CD4-positive, alpha-beta T cell treated with Interferon gamma for 1 hour (primary cell): Measurements from ENCODE around the gene APBA1.

Experiments used
- DNase-seq: peaks from one replicate; pipeline ENCODE4 v3.0.0-alpha.2; 2020

APBA1 gene

DNA sequence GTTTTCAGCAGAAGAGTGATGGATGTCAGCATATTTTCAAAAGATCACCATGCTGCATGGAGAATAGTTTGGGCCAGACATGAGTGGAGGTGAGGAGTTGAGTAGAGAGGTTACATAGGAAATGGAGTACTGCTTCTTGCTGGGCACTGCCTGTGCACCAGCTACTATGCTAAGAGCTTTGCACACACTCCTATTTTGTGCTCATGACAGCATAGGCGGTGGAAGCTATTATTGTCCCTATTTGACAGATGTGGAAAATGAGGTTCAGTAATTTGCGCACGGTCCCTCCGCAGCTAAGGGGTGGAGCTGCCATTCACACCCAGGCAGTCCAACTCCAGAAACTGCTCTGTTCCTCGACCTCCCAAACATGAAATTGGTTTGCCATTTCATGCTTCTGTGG, 279.3 kb downstream of the APBA1 start:
- DNase-seq = no peak

DNA sequence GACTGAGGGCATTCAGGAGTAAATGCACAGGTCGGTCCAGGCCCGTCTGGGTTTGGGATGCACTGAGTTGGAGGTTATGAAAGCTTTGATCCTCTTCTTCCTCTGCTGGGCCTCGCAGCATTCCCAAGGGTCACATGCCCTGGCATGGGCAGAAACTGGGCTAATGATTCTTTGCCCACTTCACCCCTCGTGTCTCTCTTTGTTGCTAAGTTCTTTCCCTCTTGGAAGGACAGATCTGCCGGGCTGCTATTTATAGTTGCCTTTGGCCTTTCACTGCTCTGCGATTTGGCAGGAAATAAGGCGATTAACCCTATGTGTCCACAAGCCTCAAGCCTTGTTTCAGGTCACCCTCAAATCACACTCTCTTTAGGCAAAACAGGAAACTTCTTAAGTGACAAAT, 280.2 kb downstream of the APBA1 start:
- no peak for DNase-seq

DNA sequence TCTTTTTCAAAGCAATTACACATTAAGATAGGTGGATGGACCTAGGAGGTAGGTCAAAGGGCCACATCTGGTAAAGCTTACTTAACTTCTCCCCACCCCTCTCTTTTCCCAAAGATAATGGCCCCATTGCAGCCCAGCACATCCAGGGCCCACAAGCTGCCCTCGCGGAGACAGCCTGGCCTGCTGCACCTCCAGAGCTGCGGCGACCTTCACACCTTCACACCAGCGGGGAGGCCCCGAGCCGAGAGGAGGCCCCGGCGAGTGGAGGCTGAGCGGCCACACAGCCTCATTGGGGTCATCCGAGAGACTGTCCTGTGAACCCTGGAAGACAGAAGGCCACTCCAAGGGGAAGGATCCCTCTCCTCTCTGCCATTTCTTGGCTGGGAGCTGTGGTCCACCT, 280.7 kb downstream of the APBA1 start:
- no peak for DNase-seq

DNA sequence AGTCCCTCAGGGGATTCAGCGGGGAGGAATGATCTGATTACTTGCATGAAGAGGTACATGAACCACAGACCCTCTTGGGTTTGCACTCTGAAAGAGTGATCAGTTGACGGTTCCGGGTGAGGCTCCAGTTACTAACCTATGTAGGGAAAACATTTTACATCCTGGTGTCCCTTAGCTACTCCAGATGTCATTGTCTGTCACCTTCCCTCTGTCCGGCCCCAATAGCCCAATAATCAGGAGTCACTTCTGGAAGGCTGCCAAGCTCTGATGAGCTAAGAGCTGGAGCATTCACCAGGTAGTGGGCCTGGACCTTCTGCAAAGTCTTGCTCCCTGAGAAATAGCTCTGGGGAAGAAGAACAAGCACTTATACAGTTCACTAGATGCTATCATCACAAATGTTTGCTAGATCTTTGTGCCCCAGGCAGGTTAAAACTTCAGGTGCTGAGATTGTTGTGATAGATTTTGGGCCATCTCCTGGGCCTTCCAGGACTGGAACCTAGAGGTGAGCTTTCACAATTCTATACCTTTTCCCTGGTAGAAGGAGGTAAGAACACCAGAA, 282.7 kb downstream of the APBA1 start:
- DNase-seq = no peak

DNA sequence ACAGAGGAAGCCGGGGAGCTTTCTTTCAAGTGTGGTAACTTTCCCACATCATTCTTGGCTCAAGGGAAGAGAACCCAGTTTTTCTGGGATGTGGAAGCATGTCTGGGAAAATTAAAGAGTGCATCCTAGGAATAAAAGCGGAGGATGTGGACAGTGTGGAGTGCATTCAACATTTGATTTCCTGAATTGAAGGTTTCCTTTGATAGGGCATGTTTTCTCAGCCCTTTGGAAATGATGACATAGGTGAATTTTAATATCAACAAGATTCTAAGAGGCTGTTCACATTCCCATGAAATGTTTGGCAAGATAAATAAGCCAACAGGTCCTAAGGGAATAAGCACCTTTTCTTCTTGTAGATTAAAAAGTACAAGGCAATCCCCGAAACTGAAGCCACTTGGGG, 283.6 kb downstream of the APBA1 start:
- no peak for DNase-seq

DNA sequence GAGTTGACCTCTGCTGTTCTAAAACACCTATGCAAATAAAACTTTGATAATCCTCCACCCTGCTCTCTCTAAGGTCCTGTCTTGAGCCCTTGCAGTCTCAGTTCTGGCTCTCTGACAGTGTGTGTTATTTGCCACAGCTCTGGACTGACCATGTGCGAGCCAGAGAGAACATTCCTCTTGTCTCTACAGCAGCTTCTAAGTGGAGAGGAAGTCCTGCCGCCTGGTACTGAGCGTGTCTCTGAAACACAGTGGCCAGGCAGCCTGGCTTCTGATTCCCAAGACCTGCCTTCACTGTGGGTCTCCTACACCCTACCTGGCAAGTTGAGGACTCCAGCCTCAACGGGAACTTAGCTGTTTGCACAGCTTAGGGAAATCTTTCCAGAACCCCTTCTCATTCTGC, 285.5 kb downstream of the APBA1 start:
- no peak for DNase-seq

DNA sequence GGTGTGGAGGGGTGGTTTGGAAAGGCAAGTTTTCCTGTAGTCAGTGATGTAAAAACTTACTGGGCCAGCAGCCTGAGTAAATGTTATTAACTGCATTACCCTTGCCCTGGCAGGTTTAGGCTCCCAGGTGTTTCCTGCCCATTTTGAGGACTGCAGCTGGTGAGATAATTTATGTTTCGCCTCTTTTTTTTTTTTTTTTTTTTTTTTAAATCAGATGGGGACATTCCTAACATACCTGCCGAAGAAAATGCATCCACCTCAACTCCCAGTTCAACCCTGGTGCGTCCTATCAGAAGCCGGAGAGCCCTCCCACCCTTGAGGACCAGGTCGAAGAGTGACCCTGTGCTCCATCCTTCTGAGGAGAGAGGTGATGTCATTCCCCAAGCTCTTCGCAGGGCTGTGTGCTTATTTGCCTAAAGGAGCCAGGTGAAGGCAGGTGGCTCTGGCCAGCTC, 286.6 kb downstream of the APBA1 start:
- no peak for DNase-seq

GRCh38 chr9:69382135-69382534, 290.0 kb downstream of the APBA1 start:
- no peak for DNase-seq

DNA sequence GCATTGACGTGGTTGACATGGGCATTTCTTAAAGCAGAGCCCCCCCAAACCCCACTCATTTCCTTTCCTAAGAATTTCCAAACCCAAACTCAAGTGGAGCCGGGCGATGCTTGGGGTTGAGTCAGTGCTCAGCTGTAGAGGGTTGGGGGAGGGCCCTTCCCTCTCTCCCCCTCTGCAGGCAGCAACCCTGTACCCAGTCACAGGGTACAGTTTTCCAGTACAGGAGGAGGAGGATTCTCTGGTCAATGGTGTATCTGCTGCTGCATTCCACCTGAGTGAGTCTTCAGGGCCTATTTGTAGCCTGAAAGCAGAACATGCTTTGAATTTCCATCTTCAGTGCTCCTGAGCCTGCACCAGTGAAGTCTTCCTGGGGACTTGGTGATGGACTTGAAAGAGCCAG, 291.4 kb downstream of the APBA1 start:
- no peak for DNase-seq

GRCh38 chr9:69380301-69380700, 291.9 kb downstream of the APBA1 start:
- no peak for DNase-seq

GRCh38 chr9:69379270-69379982, 292.7 kb downstream of the APBA1 start:
- no peak for DNase-seq

DNA sequence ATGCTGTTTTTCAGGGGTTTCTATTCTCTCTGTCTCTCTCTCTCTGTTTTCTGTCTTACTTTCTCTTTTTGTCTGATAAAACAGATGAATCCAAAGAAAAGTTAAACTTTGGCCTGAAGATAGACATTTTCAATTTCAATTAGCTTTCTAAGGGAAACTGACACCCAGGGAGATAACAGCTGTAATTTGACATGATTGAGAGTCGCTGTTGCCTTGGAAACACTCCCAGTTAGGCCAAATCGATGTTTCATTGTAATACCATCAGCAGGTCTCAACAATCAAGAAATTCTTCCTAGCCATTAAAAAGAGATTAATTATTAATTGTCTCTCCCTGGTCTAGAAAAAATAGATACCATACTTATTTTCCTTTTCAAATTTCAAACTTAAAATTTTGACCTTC, 294.2 kb downstream of the APBA1 start:
- DNase-seq = no peak
